H1 (cell line): ENCODE results near the gene PARP14.
"Not testable (repeated sequence)": the region's sequence is repeated elsewhere in the genome, so short reads cannot be mapped to it uniquely, and the experiment has no call there.

Experiments
- CHD1 ChIP-seq: IDR thresholded peaks from 2 replicates; pipeline ENCODE4 v1.6.1; 2012; ENCODE audit warnings: low read depth, low read length, improper control_type of control experiment
- EZH2 ChIP-seq: fragments of 200-600 bp; sonication (generic); IDR thresholded peaks from 2 replicates; pipeline ENCODE4 v1.7.1; 2012; ENCODE audit warnings: low read depth, mild to moderate bottlenecking, moderate library complexity, low read length, inconsistent platforms; ENCODE audit not compliant: severe bottlenecking
- POLR2A ChIP-seq, 2 experiments: IDR thresholded peaks; 1 replicate in 1 of 2; 2 replicates in 1 of 2; pipeline ENCODE4 v1.6.1; 2011; ENCODE audit warnings: low read depth in 2 of 2, low read length in 2 of 2, mild to moderate bottlenecking in 2 of 2; ENCODE audit errors: control extremely low read depth in 1 of 2
- SP1 ChIP-seq: IDR thresholded peaks from 2 replicates; pipeline ENCODE4 v1.6.1; 2011; ENCODE audit warnings: low read depth, low read length
- TF ChIP-seq, protein P1 (sequence below), 3 experiments: IDR thresholded peaks; 1 replicate in 2 of 3; 2 replicates in 1 of 3; pipeline versions ENCODE4 v1.5.1 to v1.6.1; 2011; ENCODE audit warnings: low read length in 3 of 3, mild to moderate bottlenecking in 3 of 3, inconsistent platforms in 2 of 3, low read depth in 1 of 3, moderate library complexity in 1 of 3; ENCODE audit not compliant: insufficient read depth in 1 of 3; ENCODE audit errors: control extremely low read depth in 1 of 3

DNA sequence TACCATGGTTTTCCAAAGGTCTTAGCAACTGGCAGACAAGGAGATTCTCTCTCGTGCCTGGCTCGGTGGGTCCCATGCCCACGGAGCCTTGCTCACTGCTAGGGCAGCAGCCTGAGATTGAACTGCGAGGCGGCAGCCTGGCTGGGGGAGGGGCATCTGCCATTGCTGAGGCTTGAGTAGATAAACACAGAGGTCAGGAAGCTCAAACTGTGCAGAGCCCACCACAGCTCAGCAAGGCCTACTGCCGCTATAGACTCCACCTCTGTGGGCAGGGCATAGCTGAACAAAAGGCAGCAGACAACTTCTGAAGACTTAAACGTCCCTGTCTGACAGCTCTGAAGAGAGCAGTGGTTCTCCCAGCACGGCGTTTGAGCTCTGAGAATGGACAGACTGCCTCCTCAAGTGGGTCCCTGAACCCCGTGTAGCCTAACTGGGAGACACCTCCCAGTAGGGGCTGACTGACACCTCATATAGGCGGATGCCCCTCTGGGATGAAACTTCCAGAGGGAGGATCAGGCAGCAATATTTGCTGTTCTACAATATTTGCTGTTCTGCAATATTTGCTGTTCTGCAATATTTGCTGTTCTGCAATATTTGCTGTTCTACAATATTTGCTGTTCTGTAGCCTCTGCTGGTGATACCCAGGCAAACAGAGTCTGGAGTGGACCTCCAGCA is 29.3 kb upstream of the PARP14 start:
- TF ChIP-seq SP1; POLR2A (IDR thresholded peaks at IDR 0.05; ENCODE audit: control extremely low read depth in 1 of 2, low read depth in 2 of 2, low read length in 2 of 2); CHD1; EZH2: not testable (repeated sequence)
- TF ChIP-seq, protein P1, sequence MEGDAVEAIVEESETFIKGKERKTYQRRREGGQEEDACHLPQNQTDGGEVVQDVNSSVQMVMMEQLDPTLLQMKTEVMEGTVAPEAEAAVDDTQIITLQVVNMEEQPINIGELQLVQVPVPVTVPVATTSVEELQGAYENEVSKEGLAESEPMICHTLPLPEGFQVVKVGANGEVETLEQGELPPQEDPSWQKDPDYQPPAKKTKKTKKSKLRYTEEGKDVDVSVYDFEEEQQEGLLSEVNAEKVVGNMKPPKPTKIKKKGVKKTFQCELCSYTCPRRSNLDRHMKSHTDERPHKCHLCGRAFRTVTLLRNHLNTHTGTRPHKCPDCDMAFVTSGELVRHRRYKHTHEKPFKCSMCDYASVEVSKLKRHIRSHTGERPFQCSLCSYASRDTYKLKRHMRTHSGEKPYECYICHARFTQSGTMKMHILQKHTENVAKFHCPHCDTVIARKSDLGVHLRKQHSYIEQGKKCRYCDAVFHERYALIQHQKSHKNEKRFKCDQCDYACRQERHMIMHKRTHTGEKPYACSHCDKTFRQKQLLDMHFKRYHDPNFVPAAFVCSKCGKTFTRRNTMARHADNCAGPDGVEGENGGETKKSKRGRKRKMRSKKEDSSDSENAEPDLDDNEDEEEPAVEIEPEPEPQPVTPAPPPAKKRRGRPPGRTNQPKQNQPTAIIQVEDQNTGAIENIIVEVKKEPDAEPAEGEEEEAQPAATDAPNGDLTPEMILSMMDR (IDR thresholded peaks at IDR 0.05; ENCODE audit: control extremely low read depth in 1 of 3, insufficient read depth in 1 of 3, low read depth in 1 of 3, low read length in 3 of 3): not testable (repeated sequence)
